Breast epithelium (tissue), 4 donors: Measurements from ENCODE around the gene SOD3. TPM values are rescaled to one million over a fixed set of nuclear protein-coding genes. Genes with fewer than 3 reads are reported as not detected.

Experiments
- DNase-seq, 2 donors: peaks; one replicate each; pipeline ENCODE4 v3.0.0-alpha.2; 2019; ENCODE audit warnings: low spot score in 2 of 2
- H3K27ac ChIP-seq, 2 donors: fragments of 200-600 bp; sonication (generic) in 1 of 2; one replicate each; pipeline ENCODE4 v1.5.1; 2016 to 2019; ENCODE audit warnings: mild to moderate bottlenecking in 1 of 2
- H3K27me3 ChIP-seq, 2 donors: fragments of 200-600 bp; sonication (generic) in 1 of 2; one replicate each; pipeline versions ENCODE4 v1.5.1 to v1.6.0; 2017 to 2019; ENCODE audit warnings: control low read depth in 1 of 2, mild to moderate bottlenecking in 1 of 2
- H3K36me3 ChIP-seq: fragments of 200-600 bp; one replicate; pipeline ENCODE4 v1.5.1; 2019
- H3K4me1 ChIP-seq, 2 donors: fragments of 200-600 bp; sonication (generic); one replicate each; pipeline ENCODE4 v1.5.1; 2016 to 2019; ENCODE audit warnings: control low read depth in 1 of 2
- H3K4me3 ChIP-seq, 3 donors: fragments of 200-600 bp; sonication (generic); 1 replicate in 2 of 3; 2 replicates in 1 of 3; pipeline ENCODE4 v1.5.1; 2016 to 2019; ENCODE audit warnings: mild to moderate bottlenecking in 3 of 3, moderate library complexity in 2 of 3
- H3K9me3 ChIP-seq, 2 donors: fragments of 200-600 bp; sonication (generic) in 1 of 2; one replicate each; pipeline ENCODE4 v1.5.1; 2016 to 2019; ENCODE audit warnings: control low read depth in 1 of 2
- CTCF ChIP-seq, 3 donors: fragments of 450-650 bp; IDR thresholded peaks; one replicate each; pipeline ENCODE4 v1.5.1; 2016 to 2017; ENCODE audit warnings: antibody characterized with exemption in 3 of 3, mild to moderate bottlenecking in 3 of 3, moderate library complexity in 3 of 3
- POLR2A ChIP-seq: fragments of 450-650 bp; IDR thresholded peaks from one replicate; pipeline ENCODE4 v1.6.1; 2016; ENCODE audit warnings: antibody characterized with exemption, mild to moderate bottlenecking, moderate library complexity
- POLR2AphosphoS5 ChIP-seq, 3 donors: sonication (generic); formaldehyde crosslinking; IDR thresholded peaks; one replicate each; pipeline ENCODE4 v1.6.1; 2017; ENCODE audit warnings: antibody characterized with exemption in 3 of 3
- intact Hi-C: fragments of 100-400 bp; cut with DNase I; formaldehyde crosslinking; loops from one replicate; pipeline ENCODE4 v1.15.1; 2023; ENCODE audit warnings: low total_unique reads
- total RNA-seq, 3 donors: library from RNA; depleted of rRNA; stranded (reverse); fragments of >200 nt; gene quantifications; one replicate each; pipeline ENCODE4 v1.1.0, GENCODE V29; 2016

SOD3 gene
- total RNA-seq, 3 donors from 2014 or later = 22.0 to 131 (median 77.3) TPM

- Histone ChIP-seq H3K9me3 (no peaks in the 10 kb centered on the region), H3K36me3 (no peaks in the 10 kb centered on the region), H3K27ac (no peak overlapping the region), H3K4me3 (no peak overlapping the region), H3K4me1 (no peaks in the 10 kb centered on the region), H3K27me3 (no peaks in the 10 kb centered on the region)
- DNase-seq = no peak
- TF ChIP-seq POLR2A (no peak), POLR2AphosphoS5 (IDR thresholded peaks at IDR 0.05) (no peak), CTCF (IDR thresholded peaks at IDR 0.05) (no peak)
- intact Hi-C loops = no loop called here
Observed at GRCh38 chr4:24765376-24765988, 29.9 kb upstream of the SOD3 start.

GRCh38 chr4:24768006-24768405 lies 27.4 kb upstream of the SOD3 start:
- TF ChIP-seq CTCF (IDR thresholded peaks at IDR 0.05) (no peak), POLR2AphosphoS5 (IDR thresholded peaks at IDR 0.05) (no peak), POLR2A (no peak)
- Histone ChIP-seq H3K9me3 (no peaks in the 10 kb centered on the region), H3K4me1 (no peaks in the 10 kb centered on the region), H3K27me3 (no peaks in the 10 kb centered on the region), H3K27ac (no peak overlapping the region), H3K36me3 (no peaks in the 10 kb centered on the region), H3K4me3 (no peak overlapping the region)
- intact Hi-C loops = no loop called here
- no peak for DNase-seq

- Histone ChIP-seq H3K36me3 (no peaks in the 10 kb centered on the region), H3K9me3 (no peaks in the 10 kb centered on the region), H3K4me3 (no peak overlapping the region), H3K4me1 (no peaks in the 10 kb centered on the region), H3K27ac (no peak overlapping the region), H3K27me3 (no peaks in the 10 kb centered on the region)
- no peak for DNase-seq
- TF ChIP-seq POLR2A = no peak
- TF ChIP-seq POLR2AphosphoS5 (IDR thresholded peaks at IDR 0.05) = no peak
- no peak for TF ChIP-seq CTCF (IDR thresholded peaks at IDR 0.05)
- intact Hi-C loops = no loop called here
Observed at GRCh38 chr4:24768604-24769003, 26.8 kb upstream of the SOD3 start.

GRCh38 chr4:24769571-24769970 lies 25.8 kb upstream of the SOD3 start:
- Histone ChIP-seq H3K4me1 (no peaks in the 10 kb centered on the region), H3K27me3 (no peaks in the 10 kb centered on the region), H3K9me3 (no peaks in the 10 kb centered on the region), H3K36me3 (no peaks in the 10 kb centered on the region), H3K27ac (no peak overlapping the region), H3K4me3 (no peak overlapping the region)
- TF ChIP-seq POLR2A = no peak
- TF ChIP-seq CTCF (IDR thresholded peaks at IDR 0.05) = no peak
- TF ChIP-seq POLR2AphosphoS5 (IDR thresholded peaks at IDR 0.05) = no peak
- no peak for DNase-seq
- intact Hi-C loops = no loop called here

- Histone ChIP-seq H3K27me3 (no peaks in the 10 kb centered on the region), H3K9me3 (no peaks in the 10 kb centered on the region), H3K27ac (peak overlapping the region in 1 of 2 donors; percentile 19), H3K36me3 (no peaks in the 10 kb centered on the region), H3K4me1 (no peaks in the 10 kb centered on the region), H3K4me3 (no peak overlapping the region)
- DNase-seq = no peak
- intact Hi-C loops = no loop called here
- no peak for TF ChIP-seq POLR2AphosphoS5 (IDR thresholded peaks at IDR 0.05)
- no peak for TF ChIP-seq POLR2A
- no peak for TF ChIP-seq CTCF (IDR thresholded peaks at IDR 0.05)
Observed at GRCh38 chr4:24770032-24770584, 25.3 kb upstream of the SOD3 start.
